HepG2 (cell line): Measurements from ENCODE around the gene SHTN1. TPM values are rescaled to one million over a fixed set of nuclear protein-coding genes. Genes with fewer than 3 reads are reported as not detected.
A peak's percentile ranks its signal among the peaks of the same experiment; 100 is the strongest.

ENCODE experiments used
- ATAC-seq: fragments of 200-7000 bp; cut with Tn5 transposase; 3 replicates; pipeline ENCODE4 v1.9.1; 2020; ENCODE audit warnings: mild to moderate bottlenecking, moderate library complexity
- BruUV-seq: library from RNA; stranded (reverse); fragments of 400-500 nt; replicated peaks from 2 replicates; lab custom pipeline; 2021; lab: Mats Ljungman, UMichigan
- CTCF ChIA-PET: fragments of 300-600 bp; formaldehyde crosslinking; extraction: SDS; loops from one replicate; lab custom pipeline; 2021; ENCODE audit warnings: low total read pairs, inconsistent platforms, low intra/inter-chr PET ratio; lab: Yijun Ruan, JAX
- POLR2A ChIA-PET: fragments of 350-600 bp; sonication (Branson Sonifier 250); formaldehyde crosslinking; loops from one replicate; lab custom pipeline; 2020; ENCODE audit warnings: antibody characterized with exemption, inconsistent platforms; lab: Yijun Ruan, JAX
- DNase-seq: peaks from one replicate; pipeline ENCODE4 v3.0.0-alpha.2; 2015; ENCODE audit warnings: low spot score
- FAIRE-seq: peaks from 3 replicates; lab custom pipeline; 2011; peaks lifted over from hg19 to GRCh38; lab: Jason Lieb, UNC
- H2AFZ ChIP-seq: one replicate; pipeline ENCODE4 v1.6.1; 2011; ENCODE audit warnings: low read length, inconsistent platforms
- H3K27ac ChIP-seq: fragments of 300-600 bp; 3 replicates; pipeline ENCODE4 v1.8.0; 2011; ENCODE audit warnings: mixed run types, mild to moderate bottlenecking, mixed read lengths, low read length, inconsistent platforms; ENCODE audit not compliant: insufficient read depth; ENCODE audit errors: extremely low read length
- H3K27me3 ChIP-seq, 2 experiments: fragments of 200-600 bp in 1 of 2; 2 replicates in 1 of 2; 3 replicates in 1 of 2; pipeline versions ENCODE4 v1.6.0 to v1.8.0; 2011; ENCODE audit warnings: low read length in 2 of 2, mild to moderate bottlenecking in 2 of 2, moderate library complexity in 2 of 2, inconsistent platforms in 1 of 2; ENCODE audit not compliant: insufficient read depth in 2 of 2, control insufficient read depth in 1 of 2
- H3K36me3 ChIP-seq, 2 experiments: fragments of 200-600 bp in 1 of 2; replicated peaks in 1 of 2; 2 replicates in 1 of 2; 3 replicates in 1 of 2; pipeline versions ENCODE4 v1.5.1 to v1.8.0; 2011; ENCODE audit warnings: low read length in 2 of 2, inconsistent platforms in 1 of 2; ENCODE audit not compliant: insufficient read depth in 2 of 2, control insufficient read depth in 1 of 2
- H3K4me1 ChIP-seq: 2 replicates; pipeline ENCODE4 v1.5.1; 2012; ENCODE audit warnings: low read length, inconsistent platforms; ENCODE audit not compliant: insufficient read depth
- H3K4me2 ChIP-seq: 2 replicates; pipeline ENCODE4 v1.6.0; 2011; ENCODE audit warnings: low read depth, low read length, inconsistent platforms
- H3K4me3 ChIP-seq, 3 experiments: fragments of 200-600 bp in 1 of 3; sonication (generic), shearing (Covaris generic) in 1 of 3; replicated peaks in 1 of 3; 2 replicates each; pipeline ENCODE4 v1.5.1; 2011 to 2016; ENCODE audit warnings: low read length in 3 of 3, inconsistent platforms in 2 of 3, low read depth in 2 of 3, mild to moderate bottlenecking in 2 of 3, control low read depth in 1 of 3, mixed read lengths in 1 of 3; ENCODE audit not compliant: insufficient read depth in 1 of 3
- H3K79me2 ChIP-seq: one replicate; pipeline ENCODE4 v1.6.1; 2011; ENCODE audit warnings: low read length, inconsistent platforms; ENCODE audit not compliant: insufficient read depth
- H3K9ac ChIP-seq: 2 replicates; pipeline ENCODE4 v1.6.0; 2011; ENCODE audit warnings: mild to moderate bottlenecking, low read depth, low read length, inconsistent platforms; ENCODE audit not compliant: insufficient read depth
- H3K9me3 ChIP-seq: 2 replicates; pipeline ENCODE4 v1.5.1; 2012; ENCODE audit warnings: mild to moderate bottlenecking, low read length
- H4K20me1 ChIP-seq: 2 replicates; pipeline ENCODE4 v1.6.0; 2011; ENCODE audit warnings: inconsistent platforms, mild to moderate bottlenecking, low read length, moderate library complexity; ENCODE audit not compliant: insufficient read depth
- TBP ChIP-seq: sonication (generic); formaldehyde crosslinking; IDR thresholded peaks from 2 replicates; pipeline ENCODE4 v1.5.0; 2020; ENCODE audit warnings: missing genetic modification reagents
- ZNF256 ChIP-seq: sonication (generic); formaldehyde crosslinking; conservative IDR thresholded peaks from 2 replicates; pipeline ENCODE4 v1.4.0; 2020; ENCODE audit warnings: missing genetic modification reagents
- ZNF337 ChIP-seq: sonication (generic); formaldehyde crosslinking; IDR thresholded peaks from 2 replicates; pipeline ENCODE4 v1.5.1; 2020; ENCODE audit warnings: missing genetic modification reagents, low read depth, mild to moderate bottlenecking, borderline replicate concordance
- WGBS: methylation state at CpG from one replicate; pipeline ENCODE4 v1.1.6; 2017; ENCODE audit warnings: low lambda C conversion rate; 5-methylcytosine and 5-hydroxymethylcytosine counted together
- in situ Hi-C: cut with HindIII; loops from 2 replicates; pipeline ENCODE4 v1.10.0; 2017; ENCODE audit warnings: low pct_unique_long_range_greater_than_20kb; ENCODE audit not compliant: extremely low pct_ligation_motif_present
- intact Hi-C: fragments of 100-400 bp; cut with micrococcal nuclease; formaldehyde crosslinking; loops from one replicate; pipeline ENCODE4 v1.10.0; 2022; ENCODE audit not compliant: unreplicated experiment
- polyA plus RNA-seq, 8 experiments: library from polyadenylated mRNA; depleted of rRNA in 3 of 8; stranded (reverse) in 7 of 8; unstranded in 1 of 8; fragments of >200 nt; fragmentation: Illumina TruSeq in 4 of 8; extraction: Trizol in 4 of 8; gene quantifications; 2 replicates each; pipeline versions ENCODE4 v1.2.1 to v1.2.3, GENCODE V29; 2011 to 2016; ENCODE audit warnings: low read depth in 4 of 8, missing spikeins in 1 of 8, mixed read lengths in 1 of 8; ENCODE audit not compliant: insufficient read depth in 1 of 8
- total RNA-seq, 5 experiments: library from RNA; depleted of rRNA; stranded (reverse); fragments of >200 nt; fragmentation: Illumina TruSeq; extraction: Trizol; gene quantifications; 2 replicates each; pipeline ENCODE4 v1.2.3, GENCODE V29; 2016; ENCODE audit warnings: low read depth in 1 of 5
- TF ChIP-seq, protein P1 (sequence below): sonication (generic); formaldehyde crosslinking; IDR thresholded peaks from 2 replicates; pipeline ENCODE4 v1.5.0; 2020; ENCODE audit warnings: missing genetic modification reagents, mild to moderate bottlenecking, borderline replicate concordance
- TF ChIP-seq, protein P2 (sequence below): IDR thresholded peaks from 2 replicates; pipeline ENCODE4 v1.6.1; 2012; ENCODE audit warnings: low read length, improper control_type of control experiment

The SHTN1 gene
- total and polyA plus RNA-seq, 2 of the 13 experiments (the other 11 are each of a cell fraction or from before 2014, with no cell fraction given) = 11.3 to 15.6 TPM

DNA sequence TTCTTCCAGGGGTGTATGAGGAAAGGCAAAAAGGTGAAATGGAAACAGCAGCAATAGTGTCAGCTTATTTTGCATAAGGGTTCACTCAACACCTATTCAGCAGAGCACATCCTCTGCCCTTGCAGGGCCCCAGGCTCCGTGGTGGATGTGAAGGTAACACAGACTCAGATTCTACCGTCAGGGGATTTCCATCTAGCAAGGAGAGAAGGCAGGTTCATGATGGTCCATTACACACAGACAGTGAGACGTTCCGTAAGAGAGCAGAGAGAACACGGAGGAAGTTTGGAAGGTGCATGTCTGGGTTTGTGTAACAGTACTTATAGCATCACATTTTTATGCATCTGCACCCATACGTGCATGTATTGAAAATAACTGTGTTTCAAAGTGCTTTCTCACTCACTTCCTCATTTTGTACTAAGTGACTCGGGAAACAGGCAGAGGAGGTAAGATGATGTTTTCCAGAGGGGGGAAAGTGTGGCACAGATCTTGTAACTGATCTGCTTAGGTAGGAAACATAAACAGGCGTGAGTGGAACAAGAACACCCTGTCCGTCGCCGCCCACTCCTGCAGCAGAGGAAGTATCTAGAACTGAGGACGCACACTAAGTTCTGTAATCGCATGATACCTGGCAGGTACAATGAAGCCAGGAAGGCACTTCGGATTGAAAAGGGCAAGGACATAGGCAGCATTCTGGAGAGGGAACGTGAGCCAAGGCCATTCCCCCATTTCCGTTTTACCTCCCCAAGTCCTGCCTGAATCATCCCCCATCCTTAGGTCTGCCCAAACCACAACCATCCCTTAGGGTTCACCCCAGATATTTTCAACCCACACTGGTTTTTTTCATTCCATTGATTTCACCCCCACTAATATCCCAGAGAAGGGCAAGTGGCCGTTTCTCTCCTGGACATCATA lies 156.7 kb downstream of the SHTN1 start:
- TF ChIP-seq TBP (CRISPR knock-in tag) (no peak), ZNF337 (CRISPR knock-in tag) (no peak), ZNF256 (CRISPR knock-in tag) (no peak)
- TF ChIP-seq, protein P1, sequence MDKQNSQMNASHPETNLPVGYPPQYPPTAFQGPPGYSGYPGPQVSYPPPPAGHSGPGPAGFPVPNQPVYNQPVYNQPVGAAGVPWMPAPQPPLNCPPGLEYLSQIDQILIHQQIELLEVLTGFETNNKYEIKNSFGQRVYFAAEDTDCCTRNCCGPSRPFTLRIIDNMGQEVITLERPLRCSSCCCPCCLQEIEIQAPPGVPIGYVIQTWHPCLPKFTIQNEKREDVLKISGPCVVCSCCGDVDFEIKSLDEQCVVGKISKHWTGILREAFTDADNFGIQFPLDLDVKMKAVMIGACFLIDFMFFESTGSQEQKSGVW (CRISPR knock-in tag) = no peak
- TF ChIP-seq, protein P2, sequence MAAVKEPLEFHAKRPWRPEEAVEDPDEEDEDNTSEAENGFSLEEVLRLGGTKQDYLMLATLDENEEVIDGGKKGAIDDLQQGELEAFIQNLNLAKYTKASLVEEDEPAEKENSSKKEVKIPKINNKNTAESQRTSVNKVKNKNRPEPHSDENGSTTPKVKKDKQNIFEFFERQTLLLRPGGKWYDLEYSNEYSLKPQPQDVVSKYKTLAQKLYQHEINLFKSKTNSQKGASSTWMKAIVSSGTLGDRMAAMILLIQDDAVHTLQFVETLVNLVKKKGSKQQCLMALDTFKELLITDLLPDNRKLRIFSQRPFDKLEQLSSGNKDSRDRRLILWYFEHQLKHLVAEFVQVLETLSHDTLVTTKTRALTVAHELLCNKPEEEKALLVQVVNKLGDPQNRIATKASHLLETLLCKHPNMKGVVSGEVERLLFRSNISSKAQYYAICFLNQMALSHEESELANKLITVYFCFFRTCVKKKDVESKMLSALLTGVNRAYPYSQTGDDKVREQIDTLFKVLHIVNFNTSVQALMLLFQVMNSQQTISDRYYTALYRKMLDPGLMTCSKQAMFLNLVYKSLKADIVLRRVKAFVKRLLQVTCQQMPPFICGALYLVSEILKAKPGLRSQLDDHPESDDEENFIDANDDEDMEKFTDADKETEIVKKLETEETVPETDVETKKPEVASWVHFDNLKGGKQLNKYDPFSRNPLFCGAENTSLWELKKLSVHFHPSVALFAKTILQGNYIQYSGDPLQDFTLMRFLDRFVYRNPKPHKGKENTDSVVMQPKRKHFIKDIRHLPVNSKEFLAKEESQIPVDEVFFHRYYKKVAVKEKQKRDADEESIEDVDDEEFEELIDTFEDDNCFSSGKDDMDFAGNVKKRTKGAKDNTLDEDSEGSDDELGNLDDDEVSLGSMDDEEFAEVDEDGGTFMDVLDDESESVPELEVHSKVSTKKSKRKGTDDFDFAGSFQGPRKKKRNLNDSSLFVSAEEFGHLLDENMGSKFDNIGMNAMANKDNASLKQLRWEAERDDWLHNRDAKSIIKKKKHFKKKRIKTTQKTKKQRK = no peak
- TF ChIP-seq, all 625 proteins: peak for 0
- Histone ChIP-seq H3K4me3 (peak overlapping the region in 2 of 3 experiments; percentile 50 to 68; a peak in 5 of 6 replicates), H3K9me3 (no peaks in the 10 kb centered on the region), H3K4me2 (peak overlapping the region; percentile 81), H3K9ac (peak overlapping the region; percentile 40; the same call in 1 of the 2 replicates), H4K20me1 (no peaks in the 10 kb centered on the region), H3K27ac (no peak overlapping the region), H3K4me1 (no peaks in the 10 kb centered on the region; the same call in 1 of the 2 replicates), H3K79me2 (no peaks in the 10 kb centered on the region), H3K27me3 (peaks cover 0 to 36% of the 10 kb centered on the region in 2 experiments; a peak in 2 of 5 replicates), H2AFZ (no peak overlapping the region), H3K36me3 (no peaks in the 10 kb centered on the region)
- in situ Hi-C loops = no loop called here
- CTCF ChIA-PET = no interaction called here
- ATAC-seq = no peak
- DNase-seq = no peak
- intact Hi-C loops = no loop called here
- FAIRE-seq = no peak
- POLR2A ChIA-PET = interaction anchor here (1.0 to 1.3 kb wide), 2 partner anchors 8 to 327 kb away, joined by 3 read pairs; no protein-coding TSS in a partner anchor
- WGBS = 80% methylated on average over 16 of the region's 17 CpGs
- no TSS peak for BruUV-seq
